ENCODE results near the gene ATP2A2.

- no peak for TF ChIP-seq CTCF (conservative IDR thresholded peaks at IDR 0.05; ENCODE audit: low read depth, low read length)
- TF ChIP-seq USF2 (IDR thresholded peaks at IDR 0.05; ENCODE audit: low read depth, low read length) = no peak
Measured at GRCh38 chr12:110339184-110339952, 58.3 kb downstream of the ATP2A2 start.
